Posterior cingulate gyrus (tissue), 11 donors: ENCODE data around the gene PARD3.

Experiments used
- DNase-seq, 10 donors: peaks; one replicate each; pipeline versions ENCODE4 v3.0.0 to v3.0.0-alpha.2; 2020 to 2021; ENCODE audit warnings: mixed read lengths in 3 of 10
- intact Hi-C: fragments of 100-400 bp; cut with DNase I; formaldehyde crosslinking; loops from one replicate; pipeline ENCODE4 v1.15.1; 2023

PARD3 gene

GRCh38 chr10:34347131-34347530, 468.0 kb downstream of the PARD3 start:
- no peak for DNase-seq
- intact Hi-C loops: no loop called here

- DNase-seq: no peak
These were observed 468.5 kb downstream of the PARD3 start for GRCh38 chr10:34346516-34347100.

GRCh38 chr10:34345383-34345782, 469.7 kb downstream of the PARD3 start:
- DNase-seq: no peak
- intact Hi-C loops: no loop called here

More at GRCh38 chr10:34346516-34347100, 468.5 kb downstream of the PARD3 start:
- intact Hi-C loops: no loop called here

GRCh38 chr10:34343764-34344163, 471.3 kb downstream of the PARD3 start:
- intact Hi-C loops: no loop called here
- DNase-seq: no peak

GRCh38 chr10:34341473-34341872, 473.6 kb downstream of the PARD3 start:
- intact Hi-C loops: no loop called here
- no peak for DNase-seq

- intact Hi-C loops: no loop called here
- no peak for DNase-seq
These were observed 474.2 kb downstream of the PARD3 start for GRCh38 chr10:34340934-34341333.

GRCh38 chr10:34339816-34340553, 475.1 kb downstream of the PARD3 start:
- intact Hi-C loops: no loop called here
- no peak for DNase-seq

GRCh38 chr10:34337917-34338316, 477.2 kb downstream of the PARD3 start:
- intact Hi-C loops: no loop called here

GRCh38 chr10:34335960-34336690, 479.0 kb downstream of the PARD3 start:
- DNase-seq: no peak
- intact Hi-C loops: no loop called here

More at GRCh38 chr10:34337917-34338316, 477.2 kb downstream of the PARD3 start:
- no peak for DNase-seq

- DNase-seq: no peak
- intact Hi-C loops: no loop called here
These were observed 480.2 kb downstream of the PARD3 start for GRCh38 chr10:34334908-34335307.

GRCh38 chr10:34333513-34333912, 481.6 kb downstream of the PARD3 start:
- intact Hi-C loops: no loop called here
- no peak for DNase-seq

- no peak for DNase-seq
- intact Hi-C loops: no loop called here
These were observed 487.9 kb downstream of the PARD3 start for GRCh38 chr10:34327184-34327583.

GRCh38 chr10:34323192-34323591, 491.9 kb downstream of the PARD3 start:
- no peak for DNase-seq

GRCh38 chr10:34320265-34320664, 494.8 kb downstream of the PARD3 start:
- DNase-seq: no peak
- intact Hi-C loops: no loop called here

More at GRCh38 chr10:34323192-34323591, 491.9 kb downstream of the PARD3 start:
- intact Hi-C loops: no loop called here

- intact Hi-C loops: no loop called here
- DNase-seq: no peak
These were observed 495.8 kb downstream of the PARD3 start for GRCh38 chr10:34319197-34319846.

- DNase-seq: no peak
- intact Hi-C loops: no loop called here
These were observed 498.9 kb downstream of the PARD3 start for GRCh38 chr10:34316154-34316553.

GRCh38 chr10:34314457-34314856, 500.6 kb downstream of the PARD3 start:
- no peak for DNase-seq
- intact Hi-C loops: no loop called here

- no peak for DNase-seq
- intact Hi-C loops: no loop called here
These were observed 501.2 kb downstream of the PARD3 start for GRCh38 chr10:34313888-34314287.

GRCh38 chr10:34313353-34313752, 501.7 kb downstream of the PARD3 start:
- intact Hi-C loops: no loop called here
- no peak for DNase-seq

- intact Hi-C loops: no loop called here
These were observed 503.4 kb downstream of the PARD3 start for GRCh38 chr10:34311679-34312078.

GRCh38 chr10:34310234-34310633, 504.9 kb downstream of the PARD3 start:
- no peak for DNase-seq
- intact Hi-C loops: no loop called here

More at GRCh38 chr10:34311679-34312078, 503.4 kb downstream of the PARD3 start:
- DNase-seq: no peak
